ENCODE results near the gene DMRT2.

- TF ChIP-seq CTCF (IDR thresholded peaks at IDR 0.05) (no peak), ZFX (IDR thresholded peaks at IDR 0.05; ENCODE audit: borderline replicate concordance) (no peak)
Measured at GRCh38 chr9:1001838-1002237, 48.3 kb upstream of the DMRT2 start.

All from 22Rv1 (cell line).